Measurements from ENCODE around the gene ALOX5AP.

Gene ALOX5AP

DNA sequence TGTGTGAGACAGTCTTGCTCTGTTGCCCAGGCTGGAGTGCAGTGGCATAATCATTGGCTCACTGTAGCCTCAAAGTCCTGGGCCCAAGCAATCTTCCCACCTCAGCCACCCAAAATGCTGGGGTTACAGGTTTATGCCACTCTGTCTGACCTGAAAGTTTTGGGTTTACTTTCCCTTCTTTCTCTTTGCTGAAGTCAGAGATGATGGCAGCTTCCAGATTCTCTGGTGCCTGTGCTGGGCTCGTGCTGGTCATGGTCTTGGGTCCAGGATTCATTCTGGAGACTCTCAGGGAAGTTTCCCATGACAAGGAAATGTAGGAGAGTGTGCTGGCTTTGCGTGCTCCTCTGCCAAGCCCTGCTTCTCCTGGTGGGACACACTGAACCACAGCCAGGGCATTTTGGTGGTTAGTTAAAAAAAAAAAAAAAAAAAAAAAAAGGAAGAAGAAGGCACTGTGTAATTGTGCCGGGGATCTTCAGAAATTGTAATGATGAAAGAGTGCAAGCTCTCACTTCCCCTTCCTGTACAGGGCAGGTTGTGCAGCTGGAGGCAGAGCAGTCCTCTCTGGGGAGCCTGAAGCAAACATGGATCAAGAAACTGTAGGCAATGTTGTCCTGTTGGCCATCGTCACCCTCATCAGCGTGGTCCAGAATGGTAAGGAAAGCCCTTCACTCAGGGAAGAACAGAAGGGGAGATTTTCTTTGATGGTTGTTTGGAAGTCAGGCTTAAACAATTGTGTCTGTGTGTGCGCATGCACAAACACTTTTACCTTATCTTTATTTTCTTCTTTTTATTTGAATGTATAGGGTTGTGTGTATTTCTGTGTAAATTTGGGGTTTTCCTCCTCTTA is at the start of gene ALOX5AP:
ALOX5AP (plus strand) TSS at position 519 of the 847 bp plus-strand sequence; CDS start at position 582, 63 bp downstream.
- DNase-seq = no peak

DNA sequence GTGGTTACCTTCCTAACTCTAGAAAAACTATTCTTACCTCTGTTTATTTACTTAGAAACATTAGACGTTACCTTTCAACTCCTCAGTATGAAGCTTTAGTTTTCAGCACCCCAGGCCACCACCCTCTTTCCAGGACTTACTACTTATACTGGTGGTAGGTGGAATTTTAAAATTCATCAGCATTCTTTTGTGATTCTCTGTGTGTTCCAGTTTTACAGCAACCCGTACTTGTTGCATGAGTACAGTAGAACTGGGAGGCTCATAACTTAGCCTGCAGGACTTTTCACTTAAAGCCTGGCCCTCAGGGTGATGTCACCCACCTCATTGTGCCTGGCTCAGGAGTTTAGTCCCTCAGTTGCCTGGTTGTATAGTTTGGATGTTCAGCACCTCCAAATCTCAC is 49.4 kb upstream of the ALOX5AP start:
- no peak for DNase-seq

DNA sequence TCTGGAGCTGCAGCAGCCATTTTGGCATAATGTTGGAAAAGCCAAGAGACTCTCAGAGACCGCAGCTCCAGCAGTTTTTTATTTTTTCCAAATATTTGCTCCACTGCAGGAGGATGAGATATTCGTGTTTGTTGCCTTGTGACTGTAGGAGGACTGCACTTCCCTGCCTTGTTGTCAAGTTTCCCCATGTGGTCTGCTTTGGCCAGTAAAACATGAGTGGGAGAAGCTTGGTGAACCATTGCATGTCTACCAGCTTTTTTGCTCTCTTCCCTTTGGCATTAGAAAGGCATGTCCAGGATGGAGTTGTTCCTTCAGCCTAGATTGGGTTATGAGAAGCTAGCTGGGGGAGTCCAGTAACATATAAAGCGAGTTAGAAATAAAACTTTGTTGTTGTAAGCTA is 47.7 kb upstream of the ALOX5AP start:
- DNase-seq = no peak

DNA sequence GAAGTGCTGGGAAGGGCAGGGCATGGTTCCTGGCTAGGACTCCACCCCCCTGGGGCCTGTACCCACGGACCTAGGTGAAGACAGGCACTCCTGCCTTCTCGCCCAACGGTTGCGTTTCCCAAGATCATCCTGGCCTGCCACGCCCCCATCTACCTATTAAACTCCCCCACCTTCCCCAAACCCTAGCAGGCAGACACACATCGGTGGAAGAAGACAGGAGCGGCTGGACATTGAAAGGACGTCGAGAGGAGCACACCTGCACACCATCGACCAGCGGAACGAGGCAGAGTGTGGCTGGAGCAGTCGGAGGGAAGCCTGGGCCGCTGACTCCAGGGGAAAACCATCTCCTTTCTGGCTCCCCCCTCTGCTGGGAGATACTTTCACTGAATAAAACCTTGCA is 45.6 kb upstream of the ALOX5AP start:
- no peak for DNase-seq

DNA sequence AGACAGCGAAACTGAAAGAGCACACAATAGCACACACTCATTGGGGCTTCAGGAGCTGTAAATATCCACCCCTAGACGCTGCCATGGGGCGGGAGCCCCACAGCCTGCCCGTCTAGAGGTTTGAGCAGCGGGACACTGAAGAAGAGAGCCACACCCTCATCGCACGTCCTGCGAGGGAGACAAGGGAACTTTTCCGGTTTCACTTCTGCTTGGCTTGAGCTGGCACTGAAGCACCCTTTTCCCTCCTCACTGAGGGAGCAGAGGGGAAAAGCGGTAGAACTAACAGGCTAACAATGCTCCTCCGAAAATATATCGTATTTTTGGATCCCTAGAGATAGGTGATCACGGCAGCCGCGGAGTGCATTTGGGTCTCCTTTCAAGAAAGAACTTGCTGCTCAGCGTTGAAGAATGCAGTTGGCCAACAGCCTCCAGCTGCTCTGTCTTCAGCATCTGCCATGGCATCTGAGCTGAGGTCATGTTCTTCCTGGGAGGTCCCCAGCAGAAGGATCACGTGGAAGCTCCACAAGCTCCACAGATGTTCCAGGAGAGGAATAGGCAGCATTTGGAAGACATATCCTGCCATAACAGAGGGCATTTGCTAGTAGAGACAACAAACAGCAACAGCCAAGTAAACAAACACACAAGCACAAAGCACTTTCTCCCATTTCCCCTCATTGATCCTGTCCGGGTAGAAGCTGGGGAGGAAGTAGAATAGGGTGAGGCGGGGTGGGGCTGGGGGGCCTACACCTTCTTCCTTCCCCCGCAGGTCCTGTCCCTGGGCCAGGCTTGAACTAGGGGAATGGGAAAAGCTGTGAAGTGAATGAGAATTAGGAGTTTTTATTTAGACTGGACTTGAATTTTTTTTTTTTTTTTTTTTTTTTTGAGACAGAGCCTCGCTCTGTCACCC is 44.8 kb upstream of the ALOX5AP start:
- no peak for DNase-seq

DNA sequence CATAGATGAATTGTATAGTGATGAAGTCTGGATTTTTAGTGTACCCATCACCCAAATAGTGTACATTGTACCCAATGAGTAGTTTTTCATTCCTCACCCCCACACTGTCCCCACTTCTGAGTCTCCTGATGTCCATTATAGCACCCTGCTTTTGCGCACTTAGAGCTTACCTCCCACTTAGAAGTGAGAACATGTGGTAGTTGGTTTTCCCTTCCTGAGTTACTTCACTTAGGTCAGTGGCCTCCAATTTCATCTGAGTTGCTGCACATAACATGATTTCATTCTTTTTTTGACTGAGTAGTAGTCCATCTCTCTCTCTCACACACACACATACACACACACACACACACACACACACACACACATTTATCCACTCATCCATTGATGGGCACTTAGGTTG is 43.2 kb upstream of the ALOX5AP start:
- DNase-seq = no peak

DNA sequence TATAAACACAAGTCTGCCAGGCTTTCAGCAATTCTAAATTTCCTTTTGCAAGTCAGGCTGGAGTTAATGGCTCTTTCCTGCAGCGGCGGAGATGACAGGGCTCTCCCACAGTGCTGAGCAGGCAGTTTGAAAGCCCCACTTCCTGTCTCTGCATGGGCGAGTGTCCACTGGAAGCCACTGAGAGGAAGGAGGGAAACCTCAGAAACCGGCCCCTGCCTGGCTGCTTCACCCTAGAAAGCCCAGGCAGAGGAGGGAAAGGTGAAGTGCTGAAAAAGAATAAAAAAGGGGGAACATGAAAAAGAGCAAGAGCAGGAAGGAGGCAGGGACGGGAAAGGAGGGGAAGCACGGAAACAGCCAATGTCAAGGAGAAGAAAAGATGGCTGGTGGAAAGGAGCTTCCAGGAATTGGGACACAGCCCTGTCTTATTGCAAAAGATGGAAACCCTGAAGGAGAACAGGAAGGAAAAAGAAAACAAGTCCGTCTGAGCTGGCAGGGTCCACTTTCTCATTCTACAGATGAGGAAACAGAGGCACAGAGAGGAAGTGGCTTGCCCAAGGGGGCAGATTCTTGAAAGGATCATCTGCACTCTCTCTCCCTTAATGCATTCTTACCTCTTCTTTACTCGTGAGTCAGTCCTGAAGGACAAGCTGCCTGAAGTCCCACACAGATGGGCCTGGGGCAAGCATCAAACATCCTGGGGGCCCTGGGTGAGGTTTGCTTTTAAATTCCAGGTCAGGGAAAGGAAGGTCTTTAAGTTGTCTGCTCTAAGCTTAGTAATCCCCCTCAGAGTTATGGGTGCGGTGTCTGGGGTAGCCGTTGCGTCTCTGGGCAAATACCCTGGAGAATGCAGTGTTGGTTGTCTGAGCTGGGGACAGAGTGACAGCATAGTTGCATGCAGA is 38.8 kb upstream of the ALOX5AP start:
- DNase-seq = no peak

DNA sequence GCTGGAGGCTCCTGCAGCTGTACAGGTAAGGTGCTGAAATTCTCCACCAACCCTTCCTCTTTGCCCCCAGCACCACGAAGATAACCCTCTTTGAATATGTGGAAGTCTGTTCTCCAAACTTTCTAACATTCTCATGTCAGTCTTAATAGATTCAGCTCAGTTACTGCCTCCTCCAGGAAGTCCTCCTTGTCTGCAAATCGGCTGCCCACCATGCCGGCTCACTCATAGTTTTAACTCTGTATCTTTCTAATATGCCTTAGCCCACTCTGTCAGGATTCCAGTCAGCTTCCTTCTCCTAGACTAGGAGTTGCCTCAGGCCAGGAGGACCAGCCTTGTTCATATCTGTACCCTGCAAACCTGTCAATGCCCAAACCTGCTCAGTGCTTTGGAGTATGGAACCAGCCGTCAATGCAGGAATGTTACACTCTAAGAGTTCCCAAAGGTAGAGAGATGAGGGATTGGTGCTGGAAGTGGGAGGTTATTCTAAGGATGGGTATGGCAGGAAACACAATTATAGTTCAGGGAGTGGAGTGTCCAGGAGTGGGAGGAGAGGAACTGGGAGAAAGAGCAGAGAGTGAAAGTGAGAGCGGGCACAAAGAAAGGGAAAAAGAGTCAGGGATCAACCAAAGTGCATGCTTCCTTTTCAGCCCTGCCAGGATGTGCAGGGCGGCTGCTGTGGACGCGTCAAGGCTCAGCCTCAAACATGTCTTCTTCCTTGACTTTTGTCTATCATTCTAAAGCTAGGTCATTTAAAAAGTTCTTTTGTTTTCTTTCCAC is 38.0 kb upstream of the ALOX5AP start:
- no peak for DNase-seq

DNA sequence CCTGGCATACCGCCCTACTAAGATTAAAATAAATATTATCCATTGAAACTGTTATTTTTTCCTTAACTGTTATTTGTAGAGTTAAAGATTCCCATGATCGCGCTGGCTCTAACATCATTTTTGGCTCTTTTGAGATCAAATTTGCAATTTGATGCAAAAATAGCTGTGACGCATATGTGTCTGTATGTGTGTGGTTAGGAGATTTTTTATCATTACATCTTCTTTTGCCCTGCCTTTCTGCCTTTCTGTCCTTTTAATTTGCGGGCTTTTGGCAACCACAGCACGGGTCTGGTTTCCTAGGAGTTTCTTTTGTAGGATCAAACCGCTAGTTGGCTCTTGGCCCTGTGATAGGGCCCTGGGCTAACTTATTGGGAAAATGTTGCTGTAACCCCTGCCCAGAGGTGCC is 37.3 kb upstream of the ALOX5AP start:
- no peak for DNase-seq

DNA sequence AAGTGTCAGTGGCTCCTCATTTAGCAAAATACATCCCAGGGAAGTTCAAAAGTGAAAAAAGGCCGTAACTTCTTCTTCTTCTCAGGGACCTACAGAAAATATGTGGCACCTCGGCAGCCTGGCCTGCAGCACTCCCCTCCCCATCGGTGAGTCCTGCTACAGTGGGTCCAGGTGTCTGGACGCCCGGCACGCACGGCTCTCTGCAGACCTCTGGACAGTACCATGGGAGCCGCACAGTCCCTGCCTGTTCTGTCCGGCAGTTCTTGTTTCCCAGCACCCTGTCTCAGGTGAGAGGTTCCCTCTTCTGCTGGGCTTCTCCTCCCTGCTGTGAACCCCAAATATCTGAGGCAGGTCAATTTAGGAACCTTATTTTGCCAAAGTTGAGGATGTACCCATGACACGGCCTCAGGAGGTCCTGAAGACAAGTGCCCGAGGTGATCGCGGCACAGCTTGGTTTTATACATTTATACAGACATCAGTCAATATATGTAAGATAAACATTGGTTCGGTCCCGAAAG is 36.8 kb upstream of the ALOX5AP start:
- DNase-seq = no peak

DNA sequence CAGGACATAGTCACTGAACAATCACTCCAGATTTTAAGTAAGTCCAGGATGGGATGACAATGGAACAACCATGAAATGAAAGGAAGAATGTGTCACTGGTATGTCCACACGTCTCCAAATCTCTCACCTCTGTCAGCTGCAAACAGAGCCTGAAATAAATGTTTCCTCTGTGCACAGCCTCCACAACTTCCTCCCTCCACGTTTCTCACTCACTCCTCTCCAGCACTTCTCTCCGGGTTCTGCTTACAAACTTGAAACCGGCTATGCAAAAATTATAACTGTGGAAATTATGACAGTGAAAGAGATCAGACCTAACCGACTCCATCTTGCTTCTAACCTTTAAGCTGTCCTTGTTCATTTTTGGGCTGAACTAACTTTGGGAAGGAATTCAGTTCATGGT is 35.0 kb upstream of the ALOX5AP start:
- no peak for DNase-seq

DNA sequence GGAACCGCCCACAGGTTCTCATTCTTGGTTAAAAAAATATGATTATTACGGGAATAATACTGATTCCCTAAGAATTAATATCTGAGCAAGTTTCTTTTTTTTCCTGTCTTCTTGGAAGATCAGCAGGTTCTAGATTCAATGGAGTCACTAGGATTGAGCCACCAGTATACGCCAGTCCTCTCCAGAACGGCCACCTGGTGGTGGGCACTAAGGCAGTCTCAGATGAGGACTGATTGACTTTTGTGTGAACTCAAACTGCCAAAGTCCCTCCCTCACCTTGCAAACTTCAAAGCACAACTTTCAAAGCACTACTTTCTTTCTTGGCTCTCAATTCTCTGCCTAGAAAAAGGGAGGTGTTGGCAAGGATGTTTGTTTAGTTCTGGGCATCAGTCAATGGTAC is 33.3 kb upstream of the ALOX5AP start:
- DNase-seq = no peak

DNA sequence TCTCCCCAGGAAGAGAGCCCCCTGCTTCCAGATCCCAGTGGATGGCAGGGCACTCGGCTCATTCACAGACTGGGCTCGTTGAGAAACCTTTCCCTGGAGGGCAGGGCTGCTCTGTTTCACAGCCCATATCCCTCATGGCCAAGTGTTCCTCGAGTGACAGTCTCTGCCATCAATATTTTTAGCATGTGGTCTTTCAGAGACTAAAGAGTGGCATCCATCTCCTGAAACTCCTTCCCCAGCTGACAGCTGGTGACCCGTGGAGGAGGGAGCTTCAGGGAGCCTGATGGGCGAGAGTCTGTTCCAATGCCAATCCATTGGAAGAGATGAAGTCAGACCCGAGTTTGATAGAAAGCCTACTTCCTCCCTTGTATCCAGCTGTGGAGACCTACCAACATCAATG is 30.7 kb upstream of the ALOX5AP start:
- DNase-seq = no peak

DNA sequence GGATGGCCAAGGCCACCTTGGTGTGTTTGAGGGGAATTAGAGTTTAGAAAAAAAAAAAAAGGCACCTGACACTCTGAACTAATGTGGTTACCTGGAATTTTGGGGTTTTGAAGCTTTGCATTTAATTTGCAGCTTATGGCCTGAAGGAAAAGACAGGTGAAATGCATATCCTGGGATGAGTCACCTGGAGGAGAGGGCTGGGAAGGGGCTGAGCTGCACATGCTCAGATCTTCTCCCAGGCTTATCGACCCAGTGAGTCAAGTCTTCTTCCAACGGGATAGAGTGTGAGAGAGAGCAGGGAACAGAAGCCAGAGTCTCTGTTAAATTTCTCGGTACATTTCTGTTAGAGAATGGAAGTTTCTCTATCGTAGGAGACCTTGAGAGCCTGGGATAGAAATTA is 29.7 kb upstream of the ALOX5AP start:
- DNase-seq = no peak

DNA sequence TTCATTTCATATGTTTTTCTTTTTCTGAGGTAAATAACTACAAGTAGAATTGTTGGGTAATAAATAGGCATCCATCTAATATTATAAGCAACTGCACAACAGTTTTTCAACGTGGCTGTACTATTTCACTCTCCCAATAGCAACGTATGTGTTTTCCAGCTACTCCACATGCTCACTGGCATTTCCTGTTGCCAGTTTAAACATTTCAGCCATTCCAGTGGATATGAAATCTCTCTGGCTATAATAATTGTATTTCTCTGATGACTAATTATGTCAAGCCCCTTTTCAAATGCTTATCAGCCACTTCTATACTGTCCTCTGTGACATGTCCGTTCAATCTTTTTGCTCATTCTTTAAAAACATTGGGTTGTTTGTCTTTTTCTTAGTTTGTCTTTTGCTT is 26.8 kb upstream of the ALOX5AP start:
- no peak for DNase-seq

DNA sequence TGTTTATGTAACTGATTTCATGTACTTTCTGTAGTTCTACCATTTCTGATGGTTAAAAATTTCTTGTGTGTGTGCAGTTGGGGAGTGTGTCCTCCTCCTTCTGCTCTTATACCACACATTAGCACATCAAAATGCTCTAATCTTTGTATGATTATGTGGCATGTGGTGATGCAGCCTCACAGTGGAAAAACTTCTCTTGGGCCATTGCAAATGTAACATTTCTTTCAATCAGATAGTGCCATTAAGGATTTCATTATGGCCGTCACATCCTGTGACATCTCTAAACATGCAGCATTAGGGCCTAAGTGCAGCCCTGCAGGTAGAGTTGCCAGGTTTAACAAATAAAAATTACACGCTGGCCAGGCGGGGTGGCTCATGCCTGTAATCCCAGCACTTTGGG is 24.9 kb upstream of the ALOX5AP start:
- no peak for DNase-seq

DNA sequence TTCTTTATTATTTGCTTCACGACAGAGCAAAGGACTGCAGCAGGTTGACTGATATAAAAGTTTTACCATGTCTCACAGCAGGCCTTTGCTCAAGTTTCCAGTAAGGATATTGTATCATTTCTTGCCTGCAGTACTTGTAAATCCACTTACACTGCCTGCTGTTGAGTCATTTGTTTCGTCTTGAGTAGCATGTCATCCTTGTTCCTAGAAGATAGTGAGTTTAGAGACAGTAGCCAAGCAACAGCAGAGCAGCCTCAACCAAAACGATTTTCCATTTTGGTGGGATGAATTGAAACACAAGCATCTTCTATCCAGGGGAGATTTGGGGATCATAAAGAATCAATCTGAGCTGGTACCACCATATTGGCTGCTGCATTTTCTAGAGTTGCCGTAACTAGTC is 24.0 kb upstream of the ALOX5AP start:
- no peak for DNase-seq

DNA sequence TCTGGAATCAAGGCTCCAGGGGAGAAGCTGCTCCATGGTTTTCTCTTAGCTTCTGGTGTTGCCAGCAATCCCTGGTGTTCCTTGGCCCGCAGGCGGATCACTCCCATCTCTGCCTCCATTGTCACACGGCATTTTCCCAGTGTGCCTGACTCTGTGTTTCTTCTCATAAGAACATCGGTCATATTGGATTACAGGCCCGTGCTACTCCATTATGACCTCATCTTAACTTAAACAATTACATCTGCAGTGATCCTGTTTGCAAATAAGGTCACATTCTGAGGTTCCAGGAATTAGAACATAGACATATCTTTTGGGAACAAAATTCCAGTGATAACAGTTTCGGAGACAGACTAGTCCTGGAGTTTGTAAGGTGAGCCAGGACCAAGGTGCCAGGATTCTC is 23.5 kb upstream of the ALOX5AP start:
- DNase-seq = no peak

DNA sequence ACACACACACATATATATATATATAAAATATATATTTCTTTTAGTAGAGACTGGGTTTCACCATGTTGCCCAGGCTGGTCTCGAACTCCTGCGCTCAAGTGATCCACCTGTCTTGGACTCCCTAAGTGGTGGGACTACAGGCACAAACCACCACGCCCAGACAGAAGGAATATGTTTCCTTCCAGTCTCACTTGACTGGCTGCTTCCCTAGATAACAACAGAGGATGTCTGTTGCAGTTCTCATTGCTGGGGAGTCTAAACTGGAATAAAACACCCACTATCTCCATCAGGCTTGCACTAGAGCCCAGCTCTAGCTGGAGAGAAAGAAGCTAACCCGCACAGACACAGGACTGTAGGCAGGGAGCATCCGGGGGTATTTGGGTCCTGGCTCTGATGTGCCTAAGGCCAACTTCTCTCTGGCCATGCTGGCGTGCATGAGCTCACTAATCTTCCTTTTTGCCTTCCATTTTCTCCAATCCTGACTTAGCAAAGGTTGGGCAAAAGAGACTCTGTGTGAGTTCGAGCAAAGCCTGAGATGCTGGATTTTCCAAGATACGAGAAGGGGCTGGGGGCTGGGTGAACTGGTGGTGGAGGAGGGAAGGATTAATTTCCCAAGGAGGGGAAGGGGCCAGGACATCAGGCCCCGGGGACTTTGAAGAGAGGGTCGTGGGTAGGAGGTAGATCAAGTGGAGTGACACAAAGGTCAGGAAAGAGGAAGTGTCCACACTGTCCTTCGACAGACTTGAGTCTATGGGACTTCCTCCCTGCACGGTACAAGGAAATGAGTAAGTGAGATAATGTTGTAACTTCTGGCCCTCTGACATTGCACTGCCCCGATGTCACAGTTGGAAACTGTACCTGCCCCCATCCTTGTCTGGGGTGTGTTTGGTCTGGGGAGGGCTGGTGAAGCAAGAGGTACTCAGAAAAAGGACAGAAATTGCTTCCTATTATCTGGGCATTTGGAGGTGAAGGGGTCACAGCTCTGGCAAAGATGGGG is 22.5 kb upstream of the ALOX5AP start:
- no peak for DNase-seq

DNA sequence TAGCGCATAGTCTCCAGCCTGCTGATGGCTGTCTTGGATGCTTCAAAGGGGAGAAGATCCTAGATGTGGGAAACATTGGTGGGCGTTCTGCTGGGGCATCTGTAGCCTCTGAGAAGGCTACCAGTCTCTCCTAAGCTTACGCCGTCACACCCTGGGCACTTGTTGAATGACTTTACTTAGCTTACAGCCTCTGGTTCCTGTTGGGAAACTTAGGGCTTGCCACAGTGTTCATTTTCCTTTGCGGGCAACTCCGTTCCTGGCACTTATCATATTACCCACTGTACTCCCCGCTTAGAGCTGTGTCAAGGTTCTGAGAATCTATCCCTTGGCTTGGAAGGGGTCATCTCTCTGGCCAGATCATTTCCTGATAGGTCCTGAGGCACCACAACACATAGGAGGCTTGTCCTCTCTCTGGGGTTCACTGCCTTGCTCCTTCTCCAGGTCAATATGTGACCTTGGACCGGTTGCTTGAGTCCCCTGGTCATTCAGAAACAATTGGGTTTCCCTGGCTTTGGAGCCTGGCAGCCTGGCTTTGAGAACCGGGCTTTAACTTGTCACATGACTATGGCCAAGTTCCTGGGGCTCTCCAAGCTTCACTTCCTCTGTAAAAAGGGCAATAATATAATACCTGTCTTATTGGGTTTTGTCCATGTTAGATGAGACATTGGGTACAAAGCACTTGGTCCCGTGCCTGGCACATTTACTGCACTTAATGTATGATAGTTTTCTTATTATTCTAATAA is 20.5 kb upstream of the ALOX5AP start:
- no peak for DNase-seq

Data from NCI-H2081 treated with DMSO at 0.1 percent for 48 hours (cell line).